RWPE2 (cell line): Measurements from ENCODE around the gene BAZ1A.
A peak's percentile ranks its signal among the peaks of the same experiment; 100 is the strongest.

Source experiments
- ATAC-seq: fragments of 200-7000 bp; cut with Tn5 transposase; 3 replicates; pipeline ENCODE4 v1.9.1; 2021; ENCODE audit warnings: low read depth
- DNase-seq: peaks from one replicate; pipeline ENCODE4 v3.0.0-alpha.2; 2020; ENCODE audit warnings: low spot score
- H3K27ac ChIP-seq: fragments of 450-650 bp; 2 replicates; pipeline ENCODE4 v1.5.1; 2017; ENCODE audit warnings: mild to moderate bottlenecking; ENCODE audit not compliant: poor library complexity, severe bottlenecking
- H3K27me3 ChIP-seq: fragments of 250-450 bp; sonication (Bioruptor Pico); 2 replicates; pipeline ENCODE4 v1.5.1; 2021; ENCODE audit warnings: mild to moderate bottlenecking, moderate library complexity; ENCODE audit not compliant: insufficient read depth, poor library complexity, severe bottlenecking
- H3K36me3 ChIP-seq: fragments of 250-450 bp; sonication (Bioruptor Pico); 2 replicates; pipeline ENCODE4 v1.5.1; 2020; ENCODE audit warnings: low read depth, mild to moderate bottlenecking, moderate library complexity
- H3K4me1 ChIP-seq: fragments of 250-450 bp; sonication (Bioruptor Pico); 2 replicates; pipeline ENCODE4 v1.5.1; 2021; ENCODE audit warnings: mild to moderate bottlenecking, moderate library complexity; ENCODE audit not compliant: insufficient read depth, poor library complexity, severe bottlenecking
- H3K4me3 ChIP-seq: fragments of 250-450 bp; sonication (Bioruptor Pico); 2 replicates; pipeline ENCODE4 v1.5.1; 2021; ENCODE audit warnings: mild to moderate bottlenecking, moderate library complexity; ENCODE audit not compliant: severe bottlenecking
- H3K9me3 ChIP-seq: fragments of 250-450 bp; sonication (Bioruptor Pico); 2 replicates; pipeline ENCODE4 v1.5.1; 2021; ENCODE audit warnings: mild to moderate bottlenecking, moderate library complexity; ENCODE audit not compliant: severe bottlenecking
- CTCF ChIP-seq: fragments of 450-650 bp; IDR thresholded peaks from one replicate; pipeline ENCODE4 v1.5.1; 2017; ENCODE audit warnings: mild to moderate bottlenecking, moderate library complexity; ENCODE audit not compliant: poor library complexity, severe bottlenecking

BAZ1A gene

GRCh38 chr14:34872822-34873588 lies 2.2 kb downstream of the BAZ1A start:
- Histone ChIP-seq H3K27ac (peak overlapping the region; percentile 94), H3K9me3 (no peaks in the 10 kb centered on the region), H3K36me3 (peaks cover 35% of the 10 kb centered on the region), H3K4me1 (peaks cover 16% of the 10 kb centered on the region), H3K27me3 (no peaks in the 10 kb centered on the region), H3K4me3 (peak overlapping the region; percentile 76)
- ATAC-seq: peak; percentile 44
- DNase-seq: no peak
- no peak for TF ChIP-seq CTCF

- TF ChIP-seq CTCF: no peak
- Histone ChIP-seq H3K36me3 (peaks cover 57% of the 10 kb centered on the region), H3K4me3 (no peak overlapping the region), H3K27ac (no peak overlapping the region), H3K9me3 (no peaks in the 10 kb centered on the region), H3K27me3 (no peaks in the 10 kb centered on the region), H3K4me1 (peaks cover 5% of the 10 kb centered on the region)
- ATAC-seq: no peak
- no peak for DNase-seq
Observed at GRCh38 chr14:34867199-34867598, 8.0 kb downstream of the BAZ1A start.

GRCh38 chr14:34865889-34866574 lies 9.1 kb downstream of the BAZ1A start:
- H3K27me3 ChIP-seq: no peaks in the 10 kb centered on the region
- no peaks in the 10 kb centered on the region for H3K4me1 ChIP-seq
- H3K36me3 ChIP-seq: peaks cover 59% of the 10 kb centered on the region
- no peak overlapping the region for H3K4me3 ChIP-seq
- DNase-seq: no peak
- H3K9me3 ChIP-seq: no peaks in the 10 kb centered on the region
- no peak for ATAC-seq
- no peak overlapping the region for H3K27ac ChIP-seq
- no peak for TF ChIP-seq CTCF

- Histone ChIP-seq H3K4me3 (no peak overlapping the region), H3K36me3 (peaks cover 56% of the 10 kb centered on the region), H3K27ac (no peak overlapping the region), H3K27me3 (no peaks in the 10 kb centered on the region), H3K4me1 (no peaks in the 10 kb centered on the region), H3K9me3 (no peaks in the 10 kb centered on the region)
- DNase-seq (no peak), ATAC-seq (no peak)
- TF ChIP-seq CTCF: no peak
Observed at GRCh38 chr14:34863844-34864243, 11.3 kb downstream of the BAZ1A start.

- no peaks in the 10 kb centered on the region for H3K9me3 ChIP-seq
- DNase-seq (no peak), ATAC-seq (no peak)
- no peaks in the 10 kb centered on the region for H3K4me1 ChIP-seq
- H3K27me3 ChIP-seq: no peaks in the 10 kb centered on the region
- H3K27ac ChIP-seq: no peak overlapping the region
- peaks cover 73% of the 10 kb centered on the region for H3K36me3 ChIP-seq
- no peak overlapping the region for H3K4me3 ChIP-seq
- TF ChIP-seq CTCF: no peak
Observed at GRCh38 chr14:34858765-34859164, 16.4 kb downstream of the BAZ1A start.
